Mesenchymal stem cell (in vitro differentiated cells and primary cell): ENCODE data around the gene CSF2RB.

ENCODE experiments used
- DNase-seq: peaks from one replicate; pipeline ENCODE4 v3.0.0-alpha.2; 2013
- H2AFZ ChIP-seq: one replicate; pipeline ENCODE4 v1.6.1; 2013; ENCODE audit warnings: low read depth, mild to moderate bottlenecking, control low read depth, inconsistent platforms, low read length, moderate library complexity
- H2AK5ac ChIP-seq: 2 replicates; pipeline ENCODE4 v1.6.1; 2013; ENCODE audit warnings: low read length, moderate library complexity, mild to moderate bottlenecking, inconsistent platforms; ENCODE audit not compliant: severe bottlenecking
- H2BK120ac ChIP-seq: one replicate; pipeline ENCODE4 v1.6.1; 2013; ENCODE audit warnings: low read depth, mild to moderate bottlenecking, inconsistent platforms, low read length, moderate library complexity
- H2BK12ac ChIP-seq, 2 experiments: one replicate each; pipeline ENCODE4 v1.6.1; 2013; ENCODE audit warnings: inconsistent platforms in 2 of 2, low read length in 2 of 2, mild to moderate bottlenecking in 2 of 2, moderate library complexity in 2 of 2, control low read depth in 1 of 2
- H2BK15ac ChIP-seq: one replicate; pipeline ENCODE4 v1.6.1; 2013; ENCODE audit warnings: mild to moderate bottlenecking, low read depth, inconsistent platforms; ENCODE audit not compliant: poor library complexity, severe bottlenecking
- H2BK5ac ChIP-seq: 2 replicates; pipeline ENCODE4 v1.6.1; 2013; ENCODE audit warnings: low read depth, mild to moderate bottlenecking, low read length, control low read depth, inconsistent platforms; ENCODE audit not compliant: poor library complexity, severe bottlenecking
- H3K14ac ChIP-seq, 2 experiments: one replicate each; pipeline ENCODE4 v1.6.1; 2013; ENCODE audit warnings: inconsistent platforms in 2 of 2, low read length in 2 of 2, control low read depth in 1 of 2, mild to moderate bottlenecking in 1 of 2, moderate library complexity in 1 of 2
- H3K18ac ChIP-seq, 2 experiments: one replicate each; pipeline ENCODE4 v1.6.1; 2013; ENCODE audit warnings: inconsistent platforms in 2 of 2, low read length in 2 of 2, control low read depth in 1 of 2, low read depth in 1 of 2, mild to moderate bottlenecking in 1 of 2
- H3K23ac ChIP-seq, 2 experiments: one replicate each; pipeline ENCODE4 v1.6.1; 2013; ENCODE audit warnings: inconsistent platforms in 2 of 2, low read length in 2 of 2, mild to moderate bottlenecking in 2 of 2, moderate library complexity in 2 of 2, control low read depth in 1 of 2
- H3K27ac ChIP-seq: 2 replicates; pipeline ENCODE4 v1.5.1; 2013; ENCODE audit warnings: mild to moderate bottlenecking, moderate library complexity, low read length, control low read depth, inconsistent platforms; ENCODE audit not compliant: poor library complexity, severe bottlenecking
- H3K27me3 ChIP-seq, 2 experiments: 2 replicates each; pipeline versions ENCODE4 v1.6.1 to v1.7.0; 2013; ENCODE audit warnings: low read length in 2 of 2, mild to moderate bottlenecking in 2 of 2, moderate library complexity in 2 of 2, control low read depth in 1 of 2, inconsistent platforms in 1 of 2; ENCODE audit not compliant: control insufficient read depth in 1 of 2, insufficient read depth in 1 of 2
- H3K36me3 ChIP-seq, 2 experiments: 2 replicates each; pipeline versions ENCODE4 v1.6.1 to v1.7.0; 2013; ENCODE audit warnings: low read length in 2 of 2, control low read depth in 1 of 2, inconsistent platforms in 1 of 2, low read depth in 1 of 2, mild to moderate bottlenecking in 1 of 2; ENCODE audit not compliant: insufficient read depth in 2 of 2, control insufficient read depth in 1 of 2
- H3K4ac ChIP-seq, 2 experiments: one replicate each; pipeline ENCODE4 v1.6.1; 2013; ENCODE audit warnings: inconsistent platforms in 2 of 2, low read length in 2 of 2, mild to moderate bottlenecking in 2 of 2, moderate library complexity in 2 of 2, control low read depth in 1 of 2, low read depth in 1 of 2
- H3K4me1 ChIP-seq: 2 replicates; pipeline ENCODE4 v1.6.1; 2013; ENCODE audit warnings: low read depth, low read length, control low read depth; ENCODE audit not compliant: control insufficient read depth, insufficient read depth
- H3K4me2 ChIP-seq: 2 replicates; pipeline ENCODE4 v1.6.1; 2013; ENCODE audit warnings: low read length, mild to moderate bottlenecking, inconsistent platforms; ENCODE audit not compliant: poor library complexity, severe bottlenecking
- H3K4me3 ChIP-seq, 2 experiments: 2 replicates each; pipeline versions ENCODE4 v1.5.1 to v1.7.0; 2013; ENCODE audit warnings: low read length in 2 of 2, mild to moderate bottlenecking in 2 of 2, control low read depth in 1 of 2, low read depth in 1 of 2; ENCODE audit not compliant: insufficient read depth in 1 of 2
- H3K79me1 ChIP-seq: replicated peaks from 2 replicates; pipeline ENCODE4 v1.6.1; 2013; ENCODE audit warnings: mild to moderate bottlenecking, control low read depth, low read length, inconsistent platforms; ENCODE audit not compliant: poor library complexity, severe bottlenecking
- H3K9ac ChIP-seq: 2 replicates; pipeline ENCODE4 v1.7.0; 2013; ENCODE audit warnings: mild to moderate bottlenecking, low read length, moderate library complexity
- H3K9me3 ChIP-seq: 2 replicates; pipeline ENCODE4 v1.7.0; 2013; ENCODE audit warnings: mild to moderate bottlenecking, low read length; ENCODE audit not compliant: control insufficient read depth
- H4K8ac ChIP-seq: one replicate; pipeline ENCODE4 v1.6.1; 2013; ENCODE audit warnings: inconsistent platforms, mild to moderate bottlenecking, low read length, moderate library complexity
- H4K91ac ChIP-seq: one replicate; pipeline ENCODE4 v1.6.1; 2013; ENCODE audit warnings: mild to moderate bottlenecking, low read length, inconsistent platforms
- WGBS: methylation state at CpG from one replicate; pipeline ENCODE4 v1.1.7; 2013; ENCODE audit warnings: mixed read lengths; 5-methylcytosine and 5-hydroxymethylcytosine counted together

CSF2RB gene

GRCh38 chr22:36900880-36901279 is 12.5 kb upstream of the CSF2RB start:
- Histone ChIP-seq H4K8ac (no peak overlapping the region), H3K9ac (no peak overlapping the region), H3K4me2 (no peak overlapping the region), H2AK5ac (no peak overlapping the region), H3K27ac (no peak overlapping the region), H3K9me3 (peaks cover 13% of the 10 kb centered on the region), H2BK5ac (no peak overlapping the region), H2AFZ (no peak overlapping the region), H3K36me3 (no peaks in the 10 kb centered on the region), H3K23ac (no peak overlapping the region), H3K79me1 (no peaks in the 10 kb centered on the region), H3K18ac (no peak overlapping the region), H3K27me3 (peaks cover 60 to 61% of the 10 kb centered on the region in 2 experiments), H3K4me3 (no peak overlapping the region), H2BK120ac (no peak overlapping the region), H2BK12ac (no peak overlapping the region), H2BK15ac (no peak overlapping the region), H3K4me1 (no peaks in the 10 kb centered on the region), H3K14ac (no peak overlapping the region), H3K4ac (no peak overlapping the region), H4K91ac (no peak overlapping the region)
- 32% methylated on average over 4 of the region's 4 CpGs for whole genome bisulfite sequencing
- DNase-seq, result no peak

DNA sequence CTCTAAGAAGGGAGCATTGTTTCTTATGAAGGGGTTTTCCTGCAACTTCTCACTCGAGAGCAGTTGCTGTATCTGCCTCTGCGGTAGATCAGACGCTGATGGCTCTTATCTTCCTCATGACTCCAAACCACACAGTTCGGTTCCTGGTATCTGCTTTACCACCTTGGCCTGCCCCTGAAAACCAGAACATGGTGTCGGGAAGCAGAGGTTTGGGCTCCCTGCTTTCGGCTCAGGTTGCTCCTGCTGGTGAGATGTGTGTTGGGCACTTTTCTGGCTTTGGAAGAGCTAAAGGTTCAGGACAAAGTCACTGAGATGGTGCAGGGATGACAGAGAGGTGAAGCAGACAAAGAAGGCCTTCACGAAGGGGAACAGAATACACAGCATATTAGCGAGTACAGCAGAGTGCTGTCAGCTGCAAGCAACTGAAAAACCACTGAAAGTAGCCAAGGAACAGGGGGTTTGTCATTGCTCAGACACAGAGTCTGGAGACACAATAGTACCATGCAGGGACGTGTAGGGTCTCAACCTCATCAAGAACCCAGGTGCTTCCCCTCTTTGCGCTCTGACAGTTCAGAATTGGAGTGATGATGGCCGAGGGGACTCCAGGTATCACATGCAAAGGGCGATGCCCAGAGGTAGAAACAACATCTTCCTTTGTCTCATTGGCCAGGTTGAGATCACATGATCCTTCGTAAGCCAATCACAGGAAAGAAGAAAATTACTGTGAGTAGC is 11.9 kb upstream of the CSF2RB start:
- no peak overlapping the region for H2AFZ ChIP-seq
- no peak overlapping the region for H3K4ac ChIP-seq
- DNase-seq, result no peak
- no peak overlapping the region for H2AK5ac ChIP-seq
- H3K9ac ChIP-seq, result no peak overlapping the region
- 83% methylated on average over 13 of the region's 13 CpGs for WGBS
- H3K4me3 ChIP-seq, result no peak overlapping the region
- H3K9me3 ChIP-seq, result peaks cover 12% of the 10 kb centered on the region
- no peaks in the 10 kb centered on the region for H3K4me1 ChIP-seq
- H3K23ac ChIP-seq, result no peak overlapping the region
- H3K79me1 ChIP-seq, result no peaks in the 10 kb centered on the region
- H3K4me2 ChIP-seq, result no peak overlapping the region
- H3K14ac ChIP-seq, result no peak overlapping the region
- no peak overlapping the region for H2BK15ac ChIP-seq
- H3K36me3 ChIP-seq, result no peaks in the 10 kb centered on the region
- H3K27me3 ChIP-seq, result peaks cover 57 to 61% of the 10 kb centered on the region in 2 experiments
- no peak overlapping the region for H4K91ac ChIP-seq
- no peak overlapping the region for H2BK12ac ChIP-seq
- H3K27ac ChIP-seq, result no peak overlapping the region
- H3K18ac ChIP-seq, result no peak overlapping the region
- no peak overlapping the region for H2BK5ac ChIP-seq
- no peak overlapping the region for H4K8ac ChIP-seq
- no peak overlapping the region for H2BK120ac ChIP-seq

DNA sequence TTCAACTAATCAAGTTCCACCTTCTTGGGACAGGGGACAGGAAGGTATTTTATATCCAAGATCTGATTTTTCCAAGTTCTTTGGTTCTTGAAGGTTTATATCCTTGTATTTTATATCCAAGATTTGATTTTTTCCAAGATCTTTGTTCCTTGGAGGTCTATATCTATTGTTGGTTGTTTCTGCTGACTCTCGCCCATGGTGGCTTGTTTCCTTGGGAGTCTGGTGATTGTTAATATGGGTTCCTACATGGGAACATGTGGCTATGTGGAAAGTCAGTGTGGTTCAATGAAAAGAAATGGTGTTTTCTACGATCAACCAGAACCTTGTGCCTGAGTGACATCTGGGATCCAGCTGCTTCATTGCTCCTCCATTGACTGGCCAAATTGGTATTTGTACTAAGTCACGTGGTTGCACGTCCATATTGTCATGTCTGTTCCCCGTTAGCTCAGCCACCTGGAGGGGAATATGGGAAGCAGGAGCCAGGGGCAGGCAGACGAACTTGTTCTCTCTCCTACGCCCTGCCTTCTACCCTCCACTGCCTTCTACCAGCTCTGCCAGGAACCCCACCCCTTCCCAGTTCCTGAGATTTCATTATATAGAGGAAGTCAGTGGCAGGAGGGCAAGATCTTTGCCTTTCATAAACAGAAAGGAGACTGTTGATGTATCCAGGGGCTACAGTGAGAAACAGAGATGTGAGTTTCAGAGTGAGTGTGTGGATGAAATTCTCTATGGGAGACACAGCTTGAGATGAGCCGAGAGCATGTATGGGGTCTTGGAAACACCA is 11.1 kb upstream of the CSF2RB start:
- H2AFZ ChIP-seq, result no peak overlapping the region
- H3K4ac ChIP-seq, result no peak overlapping the region
- no peak overlapping the region for H3K18ac ChIP-seq
- no peak overlapping the region for H2BK12ac ChIP-seq
- H2BK15ac ChIP-seq, result no peak overlapping the region
- H3K4me1 ChIP-seq, result no peaks in the 10 kb centered on the region
- no peaks in the 10 kb centered on the region for H3K36me3 ChIP-seq
- no peaks in the 10 kb centered on the region for H3K79me1 ChIP-seq
- peaks cover 50 to 58% of the 10 kb centered on the region in 2 experiments for H3K27me3 ChIP-seq
- H3K23ac ChIP-seq, result no peak overlapping the region
- H2BK5ac ChIP-seq, result no peak overlapping the region
- H4K8ac ChIP-seq, result no peak overlapping the region
- no peak overlapping the region for H2AK5ac ChIP-seq
- H3K14ac ChIP-seq, result no peak overlapping the region
- H2BK120ac ChIP-seq, result no peak overlapping the region
- H3K4me2 ChIP-seq, result no peak overlapping the region
- no peak overlapping the region for H4K91ac ChIP-seq
- WGBS, result 83% methylated on average over 6 of the region's 8 CpGs
- H3K4me3 ChIP-seq, result no peak overlapping the region
- no peak overlapping the region for H3K27ac ChIP-seq
- H3K9ac ChIP-seq, result no peak overlapping the region
- DNase-seq, result no peak
- peaks cover 12% of the 10 kb centered on the region for H3K9me3 ChIP-seq

DNA sequence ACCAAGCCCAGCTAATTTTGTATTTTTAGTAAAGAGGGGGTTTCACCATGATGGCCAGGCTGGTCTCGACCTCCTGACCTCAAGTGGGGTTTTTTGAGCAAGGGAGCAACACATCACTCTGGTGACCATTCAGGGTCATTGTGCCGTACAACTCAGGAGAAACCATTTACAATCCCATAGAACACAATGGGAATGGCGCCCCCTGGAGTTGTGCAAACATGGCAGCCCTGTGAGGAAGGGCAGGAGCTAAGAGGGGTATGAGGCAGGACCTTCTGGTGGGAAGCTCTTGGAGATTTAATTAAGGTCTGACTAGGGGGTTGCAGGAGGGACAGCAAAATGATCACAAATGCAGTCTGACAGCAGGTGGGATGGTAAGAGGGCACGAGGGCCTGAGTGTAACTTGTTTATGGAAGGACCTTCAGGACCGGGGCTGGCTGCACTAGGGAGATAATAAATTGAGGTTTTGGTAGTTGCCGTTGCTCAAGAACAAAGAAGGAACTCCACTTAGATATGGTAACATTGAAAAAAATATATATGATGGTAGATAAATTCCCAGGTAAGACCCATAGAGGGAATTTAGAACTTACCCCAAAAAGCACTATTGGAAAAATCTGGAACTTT is 9.1 kb upstream of the CSF2RB start:
- Histone ChIP-seq H3K27ac (no peak overlapping the region), H4K91ac (no peak overlapping the region), H3K36me3 (no peaks in the 10 kb centered on the region), H2BK12ac (no peak overlapping the region), H3K18ac (no peak overlapping the region), H2BK15ac (no peak overlapping the region), H3K79me1 (no peaks in the 10 kb centered on the region), H2BK120ac (no peak overlapping the region), H2BK5ac (no peak overlapping the region), H3K14ac (no peak overlapping the region), H4K8ac (no peak overlapping the region), H3K9ac (no peak overlapping the region), H3K4ac (no peak overlapping the region), H3K4me3 (no peak overlapping the region), H2AFZ (no peak overlapping the region), H3K4me1 (no peaks in the 10 kb centered on the region), H2AK5ac (no peak overlapping the region), H3K23ac (no peak overlapping the region), H3K27me3 (peaks cover 35 to 47% of the 10 kb centered on the region in 2 experiments), H3K4me2 (no peak overlapping the region), H3K9me3 (peaks cover 9% of the 10 kb centered on the region)
- 72% methylated on average over 4 of the region's 6 CpGs for WGBS
- no peak for DNase-seq
